GM12892 (cell line): ENCODE results near the gene ATP6V0B.

ENCODE experiments used
- POLR2AphosphoS5 ChIP-seq: IDR thresholded peaks from 2 replicates; pipeline ENCODE4 v1.6.1; 2011; ENCODE audit warnings: low read depth, low read length, control low read depth
- TAF1 ChIP-seq: IDR thresholded peaks from 2 replicates; pipeline ENCODE4 v1.6.1; 2011; ENCODE audit warnings: low read depth, mild to moderate bottlenecking, control low read depth, low read length, borderline replicate concordance

DNA sequence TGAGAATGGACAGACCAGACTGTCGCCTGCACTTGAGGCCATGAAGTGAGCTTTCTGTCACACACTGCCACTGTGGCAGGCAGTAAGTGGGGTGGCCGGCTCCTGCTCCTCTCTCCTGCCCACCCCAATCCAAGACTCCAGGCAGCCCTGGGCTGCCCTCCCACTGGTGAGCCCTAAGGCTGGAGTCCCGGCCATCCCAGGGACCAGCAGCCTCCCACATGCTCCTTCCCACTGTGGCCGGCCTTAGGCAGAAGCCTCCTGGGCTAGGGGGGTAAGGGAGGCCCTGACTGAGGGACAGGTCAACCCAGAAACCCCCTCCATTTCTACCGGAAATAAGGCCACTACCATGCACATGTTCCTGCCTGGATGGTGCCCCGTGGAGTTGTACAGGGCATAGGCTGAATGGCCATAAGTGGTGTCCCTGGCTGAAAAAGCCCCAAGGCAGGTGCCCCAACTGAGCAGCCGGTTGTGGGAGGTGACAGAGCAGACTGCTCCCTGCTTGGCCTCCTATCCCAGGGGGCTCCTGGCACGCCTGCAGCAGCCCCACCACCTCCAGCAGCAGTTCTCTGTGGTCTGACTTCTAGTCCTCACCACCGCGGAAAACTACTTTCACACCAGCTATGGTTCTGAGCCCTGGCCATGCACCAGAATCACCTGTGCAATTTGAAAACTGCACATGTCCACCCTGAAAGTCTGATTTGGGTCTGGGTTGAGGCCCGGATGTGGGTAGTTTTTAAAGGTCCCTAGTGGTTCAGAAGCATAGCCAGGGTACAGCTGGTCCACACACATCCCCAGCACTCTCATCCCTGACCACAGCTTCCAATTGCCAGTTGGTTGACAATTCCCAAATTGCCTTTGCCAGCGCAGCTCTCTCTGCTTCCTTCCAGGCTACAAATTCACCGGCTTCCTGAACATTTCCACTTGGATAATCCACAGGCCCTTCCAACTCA is 42.8 kb upstream of the ATP6V0B start:
- TF ChIP-seq POLR2AphosphoS5 = no peak
- TF ChIP-seq TAF1 = no peak
